HepG2 (cell line): ENCODE data around the gene CTNNBL1. TPM values are rescaled to one million over a fixed set of nuclear protein-coding genes. Genes with fewer than 3 reads are reported as not detected.
A peak's percentile ranks its signal among the peaks of the same experiment; 100 is the strongest.

Experiments used
- ARNTL ChIP-seq: sonication (generic); formaldehyde crosslinking; IDR thresholded peaks from 2 replicates; pipeline ENCODE4 v1.4.0; 2020; ENCODE audit warnings: mild to moderate bottlenecking, missing genetic modification reagents
- CSRNP1 ChIP-seq: sonication (generic); formaldehyde crosslinking; IDR thresholded peaks from 2 replicates; pipeline ENCODE4 v1.8.1; 2023; ENCODE audit warnings: mild to moderate bottlenecking, missing genetic modification reagents
- FOXO1 ChIP-seq: sonication (generic); formaldehyde crosslinking; IDR thresholded peaks from 2 replicates; pipeline ENCODE4 v1.4.0; 2020; ENCODE audit warnings: missing genetic modification reagents
- GABPB1 ChIP-seq: IDR thresholded peaks from 2 replicates; pipeline ENCODE4 v1.6.1; 2016; ENCODE audit warnings: mild to moderate bottlenecking, missing genetic modification reagents, moderate library complexity, missing compliant biosample characterization
- HOXA7 ChIP-seq: sonication (generic); formaldehyde crosslinking; IDR thresholded peaks from 2 replicates; pipeline ENCODE4 v1.8.1; 2022; ENCODE audit warnings: mild to moderate bottlenecking, missing genetic modification reagents, moderate library complexity
- JUN ChIP-seq: sonication (generic); formaldehyde crosslinking; IDR thresholded peaks from 2 replicates; pipeline ENCODE4 v1.4.0; 2020; ENCODE audit warnings: mild to moderate bottlenecking, missing genetic modification reagents
- KDM5B ChIP-seq: sonication (generic); formaldehyde crosslinking; IDR thresholded peaks from 2 replicates; pipeline ENCODE4 v1.4.0; 2020; ENCODE audit warnings: missing genetic modification reagents, mild to moderate bottlenecking, borderline replicate concordance
- LBX2 ChIP-seq: sonication (generic); formaldehyde crosslinking; IDR thresholded peaks from 2 replicates; pipeline ENCODE4 v1.5.0; 2020; ENCODE audit warnings: missing genetic modification reagents, mild to moderate bottlenecking, borderline replicate concordance
- MLXIP ChIP-seq: sonication (generic); formaldehyde crosslinking; IDR thresholded peaks from 2 replicates; pipeline ENCODE4 v1.9.0; 2021; ENCODE audit warnings: missing genetic modification reagents, borderline replicate concordance
- MTF2 ChIP-seq: sonication (generic); formaldehyde crosslinking; IDR thresholded peaks from 2 replicates; pipeline ENCODE4 v1.5.0; 2020; ENCODE audit warnings: missing genetic modification reagents, borderline replicate concordance
- NFYB ChIP-seq: sonication (generic); formaldehyde crosslinking; IDR thresholded peaks from 2 replicates; pipeline ENCODE4 v1.4.0; 2020; ENCODE audit warnings: missing genetic modification reagents
- NR2C2 ChIP-seq: sonication (generic); formaldehyde crosslinking; IDR thresholded peaks from 2 replicates; pipeline ENCODE4 v1.4.0; 2020; ENCODE audit warnings: missing genetic modification reagents, mild to moderate bottlenecking, moderate library complexity, borderline replicate concordance
- ONECUT2 ChIP-seq: sonication (generic); formaldehyde crosslinking; IDR thresholded peaks from 2 replicates; pipeline ENCODE4 v1.4.0; 2020; ENCODE audit warnings: missing genetic modification reagents
- RCOR2 ChIP-seq: IDR thresholded peaks from 2 replicates; pipeline ENCODE4 v1.6.1; 2016; ENCODE audit warnings: missing biosample characterization, missing genetic modification reagents
- REPIN1 ChIP-seq: sonication (generic); formaldehyde crosslinking; IDR thresholded peaks from 2 replicates; pipeline ENCODE4 v1.8.0; 2022; ENCODE audit warnings: missing genetic modification reagents, low read depth, mild to moderate bottlenecking, borderline replicate concordance
- SIX4 ChIP-seq: sonication (generic); formaldehyde crosslinking; IDR thresholded peaks from 2 replicates; pipeline ENCODE4 v1.4.0; 2020; ENCODE audit warnings: missing genetic modification reagents
- SMAD3 ChIP-seq: sonication (generic); formaldehyde crosslinking; IDR thresholded peaks from 2 replicates; pipeline ENCODE4 v1.4.0; 2020; ENCODE audit warnings: missing genetic modification reagents
- ZIK1 ChIP-seq: sonication (generic); formaldehyde crosslinking; IDR thresholded peaks from 2 replicates; pipeline ENCODE4 v1.5.0; 2020; ENCODE audit warnings: mild to moderate bottlenecking, low read depth, missing genetic modification reagents, borderline replicate concordance
- ZNF430 ChIP-seq: sonication (generic); formaldehyde crosslinking; IDR thresholded peaks from 2 replicates; pipeline ENCODE4 v1.9.0; 2021; ENCODE audit warnings: mild to moderate bottlenecking, missing genetic modification reagents
- ZNF446 ChIP-seq: sonication (generic); formaldehyde crosslinking; IDR thresholded peaks from 2 replicates; pipeline ENCODE4 v1.5.0; 2020; ENCODE audit warnings: mild to moderate bottlenecking, missing genetic modification reagents
- ZNF619 ChIP-seq: sonication (generic); formaldehyde crosslinking; IDR thresholded peaks from 2 replicates; pipeline ENCODE4 v1.4.0; 2020; ENCODE audit warnings: mild to moderate bottlenecking, missing genetic modification reagents
- ZNF746 ChIP-seq: sonication (generic); formaldehyde crosslinking; IDR thresholded peaks from 2 replicates; pipeline ENCODE4 v1.8.0; 2022; ENCODE audit warnings: mild to moderate bottlenecking, missing genetic modification reagents
- ZNF75D ChIP-seq: sonication (generic); formaldehyde crosslinking; IDR thresholded peaks from 2 replicates; pipeline ENCODE4 v1.8.1; 2023; ENCODE audit warnings: missing genetic modification reagents, mild to moderate bottlenecking, borderline replicate concordance
- ZNF776 ChIP-seq: sonication (generic); formaldehyde crosslinking; IDR thresholded peaks from 2 replicates; pipeline ENCODE4 v1.4.0; 2020; ENCODE audit warnings: mild to moderate bottlenecking, missing genetic modification reagents
- polyA plus RNA-seq, 8 experiments: library from polyadenylated mRNA; depleted of rRNA in 3 of 8; stranded (reverse) in 7 of 8; unstranded in 1 of 8; fragments of >200 nt; fragmentation: Illumina TruSeq in 4 of 8; extraction: Trizol in 4 of 8; gene quantifications; 2 replicates each; pipeline versions ENCODE4 v1.2.1 to v1.2.3, GENCODE V29; 2011 to 2016; ENCODE audit warnings: low read depth in 4 of 8, missing spikeins in 1 of 8, mixed read lengths in 1 of 8; ENCODE audit not compliant: insufficient read depth in 1 of 8
- total RNA-seq, 5 experiments: library from RNA; depleted of rRNA; stranded (reverse); fragments of >200 nt; fragmentation: Illumina TruSeq; extraction: Trizol; gene quantifications; 2 replicates each; pipeline ENCODE4 v1.2.3, GENCODE V29; 2016; ENCODE audit warnings: low read depth in 1 of 5
- TF ChIP-seq, protein P1 (sequence below): sonication (generic); formaldehyde crosslinking; IDR thresholded peaks from 2 replicates; pipeline ENCODE4 v1.4.0; 2020; ENCODE audit warnings: mild to moderate bottlenecking, missing genetic modification reagents

Gene CTNNBL1
- total and polyA plus RNA-seq, 2 of the 13 experiments (the other 11 are each of a cell fraction or from before 2014, with no cell fraction given) = 49.3 to 94.6 TPM

DNA sequence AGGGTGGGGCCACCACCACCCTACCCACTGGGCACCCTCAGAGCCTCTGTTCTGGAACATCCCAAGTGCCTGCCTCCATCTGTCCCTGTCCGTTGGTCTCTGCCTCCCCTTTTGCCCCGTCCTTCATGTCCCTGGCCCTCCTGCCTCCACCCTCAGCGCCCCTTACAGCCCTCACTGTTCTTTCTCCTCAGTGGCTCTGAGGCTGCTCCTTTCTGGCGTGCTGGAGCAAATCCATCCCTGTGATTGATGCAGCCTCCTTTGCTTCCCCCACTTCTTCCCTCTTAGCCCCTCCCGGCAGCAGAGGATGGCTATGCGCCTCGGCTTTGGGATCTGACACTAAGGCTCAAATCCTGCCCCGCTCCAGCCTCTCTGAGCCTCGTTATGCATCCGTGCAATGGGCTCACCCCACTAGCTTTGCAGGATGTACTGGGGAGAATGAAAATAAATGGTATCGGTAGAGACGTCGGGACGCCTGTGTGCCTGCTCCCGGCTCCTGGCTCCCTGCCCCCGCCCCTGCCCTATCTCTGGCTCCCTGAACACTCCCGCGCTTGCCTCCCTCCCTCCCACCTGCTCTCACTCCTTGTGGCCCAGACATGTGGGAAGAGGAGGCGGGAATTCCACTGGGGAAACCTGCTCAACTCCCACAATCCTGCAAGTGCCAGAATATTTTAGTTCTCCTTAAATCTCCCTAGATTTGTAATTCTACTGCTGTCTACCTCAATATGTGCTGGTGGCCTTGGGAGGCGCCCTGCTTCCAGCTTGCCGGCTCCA lies 222.2 kb downstream of the CTNNBL1 start (continued):
- TF ChIP-seq ARNTL (CRISPR knock-in tag) (no peak), SIX4 (no peak), CSRNP1 (CRISPR knock-in tag) (no peak), ZNF446 (CRISPR knock-in tag) (0 out of 2 replicates have a peak, but pooled peaks have one; percentile 71), ZNF75D (no peak), SMAD3 (CRISPR knock-in tag) (no peak), NR2C2 (CRISPR knock-in tag) (no peak), ONECUT2 (CRISPR knock-in tag) (no peak), KDM5B (CRISPR knock-in tag) (no peak), JUN (CRISPR knock-in tag) (no peak), ZNF746 (CRISPR knock-in tag) (0 out of 2 replicates have a peak, but pooled peaks have one; percentile 13), ZNF776 (CRISPR knock-in tag) (0 out of 2 replicates have a peak, but pooled peaks have one; percentile 6), GABPB1 (no peak), HOXA7 (no peak), LBX2 (CRISPR knock-in tag) (no peak; the same call in 1 of the 2 replicates), ZIK1 (CRISPR knock-in tag) (0 out of 2 replicates have a peak, but pooled peaks have one; percentile 32), FOXO1 (no peak), ZNF619 (CRISPR knock-in tag) (peak; percentile 32; the same call in 1 of the 2 replicates), MTF2 (peak; percentile 86; the same call in 1 of the 2 replicates), MLXIP (CRISPR knock-in tag) (no peak), NFYB (CRISPR knock-in tag) (no peak), REPIN1 (no peak), RCOR2 (CRISPR knock-in tag) (no peak), ZNF430 (CRISPR knock-in tag) (0 out of 2 replicates have a peak, but pooled peaks have one; percentile 3)
- TF ChIP-seq, protein P1, sequence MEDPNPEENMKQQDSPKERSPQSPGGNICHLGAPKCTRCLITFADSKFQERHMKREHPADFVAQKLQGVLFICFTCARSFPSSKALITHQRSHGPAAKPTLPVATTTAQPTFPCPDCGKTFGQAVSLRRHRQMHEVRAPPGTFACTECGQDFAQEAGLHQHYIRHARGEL (CRISPR knock-in tag) = 0 out of 2 replicates have a peak, but pooled peaks have one; percentile 33
